ENCODE results near the gene PRDM7.

GRCh38 chr16:90011508-90011819 is 65.7 kb downstream of the PRDM7 start:
- TF ChIP-seq CTCF (conservative IDR thresholded peaks at IDR 0.05; ENCODE audit: low read depth, low read length): no peak
- no peak for TF ChIP-seq POLR2A (IDR thresholded peaks at IDR 0.05; ENCODE audit: low read depth, low read length)
- no peak for TF ChIP-seq BHLHE40 (IDR thresholded peaks at IDR 0.05; ENCODE audit: low read depth, low read length)
- no peak for TF ChIP-seq CHD1 (IDR thresholded peaks at IDR 0.05; ENCODE audit: low read depth, low read length)

All from IMR-90 (cell line).